Endothelial cell of umbilical vein (primary cell): Measurements from ENCODE around the gene AGBL4.

Experiments
- CTCF ChIP-seq, 2 donors: IDR thresholded peaks; 1 replicate in 1 of 2; 2 replicates in 1 of 2; pipeline ENCODE4 v1.5.1; 2011; ENCODE audit warnings: low read length in 2 of 2, mild to moderate bottlenecking in 2 of 2, moderate library complexity in 2 of 2, control low read depth in 1 of 2, inconsistent platforms in 1 of 2, low read depth in 1 of 2; ENCODE audit not compliant: insufficient read depth in 1 of 2; ENCODE audit errors: extremely low read depth in 1 of 2
- FOS ChIP-seq: IDR thresholded peaks from 2 replicates; pipeline ENCODE4 v1.6.1; 2011; ENCODE audit warnings: mild to moderate bottlenecking, low read length, moderate library complexity, borderline replicate concordance; ENCODE audit not compliant: insufficient read depth

DNA sequence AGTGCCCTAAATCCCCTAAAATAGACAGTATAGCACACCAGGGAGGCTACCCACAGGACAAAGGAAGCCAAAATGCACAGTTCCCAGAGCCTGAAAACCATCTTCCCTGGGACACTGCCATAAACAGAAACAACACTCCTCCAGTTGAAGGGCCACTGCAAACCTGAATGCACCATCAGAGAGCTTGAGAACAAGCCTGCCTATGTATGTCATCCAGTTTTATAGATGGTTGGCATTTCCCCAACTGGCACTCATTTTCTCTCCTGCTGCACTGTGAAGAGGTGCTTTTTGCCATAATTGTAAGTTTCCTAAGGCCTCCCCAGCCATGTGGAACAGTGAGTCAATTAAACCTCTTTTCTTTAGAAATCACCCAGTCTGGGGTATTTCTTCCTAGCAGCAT, 169.0 kb downstream of the AGBL4 start:
- TF ChIP-seq CTCF (IDR thresholded peaks at IDR 0.05; ENCODE audit: extremely low read depth in 1 of 2, insufficient read depth in 1 of 2, low read depth in 1 of 2, low read length in 2 of 2) (no peak), FOS (no peak)
